ENCODE results near the gene CNDP2.

The CNDP2 gene

GRCh38 chr18:74540652-74541421 lies 44.7 kb downstream of the CNDP2 start:
- H3K4me3 ChIP-seq (ENCODE audit: low read length): no peak overlapping the region

DNA sequence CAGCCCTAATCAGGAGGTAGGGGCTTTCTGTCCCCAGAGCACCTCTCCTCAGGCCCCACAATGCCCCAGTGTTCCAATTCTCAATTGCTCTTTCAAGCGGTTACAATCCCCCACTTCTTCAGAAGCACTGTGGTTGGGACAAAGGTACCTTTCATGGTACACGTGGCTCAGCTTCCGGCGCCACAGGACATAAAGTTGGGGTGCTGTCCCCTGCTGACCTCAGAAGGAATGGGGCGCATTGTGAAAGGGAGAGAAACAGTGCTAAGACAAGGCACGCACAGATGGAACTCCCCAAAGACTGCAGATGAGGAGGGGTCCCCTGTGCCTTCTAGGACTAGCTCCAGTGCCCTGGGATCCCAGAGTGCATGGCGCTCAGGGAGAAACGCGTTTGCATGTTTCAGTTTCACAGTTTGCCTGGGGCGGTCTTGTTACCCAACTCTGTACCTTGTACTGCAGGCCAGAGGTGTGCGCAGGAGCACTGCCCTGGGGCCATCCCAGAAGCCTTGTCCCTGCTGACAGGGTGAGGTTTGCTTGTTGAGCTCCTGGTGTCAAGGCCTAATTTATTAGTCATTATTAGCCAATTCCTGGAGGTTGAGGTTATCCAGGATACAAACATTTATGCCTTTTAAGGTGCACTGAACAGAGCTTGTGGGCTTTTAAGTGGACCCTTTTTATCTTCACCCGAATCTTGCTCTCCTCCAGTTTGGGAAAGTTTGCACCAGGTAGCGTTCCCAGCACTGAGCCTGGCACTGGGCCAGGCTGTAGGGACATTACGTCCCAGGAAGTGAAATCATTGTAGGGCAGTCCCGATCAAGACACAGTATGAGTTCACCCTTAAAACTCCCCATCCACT lies 45.8 kb downstream of the CNDP2 start:
- TF ChIP-seq ZNF274 (IDR thresholded peaks at IDR 0.05; ENCODE audit: low read depth, low read length): no peak
- no peak overlapping the region for H3K4me3 ChIP-seq (ENCODE audit: low read length)

More at GRCh38 chr18:74540652-74541421, 44.7 kb downstream of the CNDP2 start:
- TF ChIP-seq ZNF274 (IDR thresholded peaks at IDR 0.05; ENCODE audit: low read depth, low read length): no peak

GRCh38 chr18:74544898-74545297 lies 48.7 kb downstream of the CNDP2 start:
- no peak overlapping the region for H3K4me3 ChIP-seq (ENCODE audit: low read length)
- TF ChIP-seq ZNF274 (IDR thresholded peaks at IDR 0.05; ENCODE audit: low read depth, low read length): no peak

- no peak overlapping the region for H3K4me3 ChIP-seq (ENCODE audit: low read length)
- TF ChIP-seq ZNF274 (IDR thresholded peaks at IDR 0.05; ENCODE audit: low read depth, low read length): no peak
Observed at GRCh38 chr18:74546007-74546406, 49.8 kb downstream of the CNDP2 start.

GRCh38 chr18:74546751-74547530 lies 50.8 kb downstream of the CNDP2 start:
- no peak for TF ChIP-seq ZNF274 (IDR thresholded peaks at IDR 0.05; ENCODE audit: low read depth, low read length)
- H3K4me3 ChIP-seq (ENCODE audit: low read length): no peak overlapping the region

DNA sequence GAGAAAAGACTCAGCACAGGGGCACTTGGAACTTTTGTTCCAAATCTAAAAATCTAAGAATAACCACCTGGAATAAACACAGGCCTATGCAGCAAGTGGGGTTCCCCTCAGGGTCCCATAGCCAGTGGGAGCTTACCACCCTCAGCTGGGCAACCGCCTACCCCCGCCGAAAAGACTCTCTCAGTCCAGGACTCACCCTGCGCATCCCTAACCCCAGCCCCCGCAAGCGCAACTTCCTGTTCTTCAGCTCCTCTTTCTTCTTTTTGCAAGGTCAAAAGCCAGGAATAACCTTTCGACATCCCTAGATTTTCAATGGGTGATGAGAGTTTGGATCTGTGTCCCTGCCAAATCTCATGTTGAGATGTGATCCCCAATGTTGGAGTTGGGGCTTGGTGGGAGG lies 51.7 kb downstream of the CNDP2 start:
- no peak overlapping the region for H3K4me3 ChIP-seq (ENCODE audit: low read length)
- TF ChIP-seq ZNF274 (IDR thresholded peaks at IDR 0.05; ENCODE audit: low read depth, low read length): no peak

GRCh38 chr18:74549591-74550104 lies 53.5 kb downstream of the CNDP2 start:
- no peak for TF ChIP-seq ZNF274 (IDR thresholded peaks at IDR 0.05; ENCODE audit: low read depth, low read length)
- no peak overlapping the region for H3K4me3 ChIP-seq (ENCODE audit: low read length)

- TF ChIP-seq ZNF274 (IDR thresholded peaks at IDR 0.05; ENCODE audit: low read depth, low read length): no peak
- no peak overlapping the region for H3K4me3 ChIP-seq (ENCODE audit: low read length)
Observed at GRCh38 chr18:74550886-74551285, 54.7 kb downstream of the CNDP2 start.

DNA sequence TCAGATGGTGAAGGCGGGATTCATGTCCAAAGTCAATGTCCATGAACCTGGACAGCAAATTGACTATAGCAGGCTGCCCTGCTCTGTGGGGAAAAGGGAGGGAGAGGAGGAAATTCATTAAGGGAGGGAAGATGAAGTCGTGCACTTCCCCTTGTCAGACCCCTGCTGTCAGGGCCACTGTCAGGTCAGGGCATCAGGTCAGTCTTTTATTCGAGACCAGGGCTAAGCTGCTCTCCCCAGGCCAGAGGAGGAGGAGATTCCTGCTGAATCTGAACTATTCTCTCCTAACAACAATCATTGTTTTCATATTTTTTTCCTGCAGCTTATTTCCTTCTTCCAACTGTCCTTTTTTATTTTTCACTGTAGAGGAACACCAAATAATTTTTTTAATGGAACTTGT lies 55.3 kb downstream of the CNDP2 start:
- H3K4me3 ChIP-seq (ENCODE audit: low read length): no peak overlapping the region
- TF ChIP-seq ZNF274 (IDR thresholded peaks at IDR 0.05; ENCODE audit: low read depth, low read length): no peak

GRCh38 chr18:74551936-74552555 lies 55.9 kb downstream of the CNDP2 start:
- TF ChIP-seq ZNF274 (IDR thresholded peaks at IDR 0.05; ENCODE audit: low read depth, low read length): no peak
- H3K4me3 ChIP-seq (ENCODE audit: low read length): no peak overlapping the region

DNA sequence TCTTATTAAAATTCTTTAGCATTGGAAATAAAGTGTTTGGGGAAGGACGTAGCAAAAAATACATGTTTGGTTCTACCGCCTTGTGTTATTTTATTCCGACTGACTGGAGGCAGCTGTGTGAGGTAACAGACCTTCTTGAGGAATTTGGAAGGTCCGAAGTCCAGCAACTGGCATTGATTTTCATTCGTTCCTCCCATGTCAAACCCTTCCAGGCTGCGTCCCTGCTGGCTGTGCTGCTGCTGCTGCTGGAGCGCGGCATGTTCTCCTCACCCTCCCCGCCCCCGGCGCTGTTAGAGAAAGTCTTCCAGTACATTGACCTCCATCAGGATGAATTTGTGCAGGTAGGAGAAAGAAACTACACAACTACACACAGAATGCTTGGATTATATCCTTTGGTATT lies 60.0 kb downstream of the CNDP2 start:
- no peak for TF ChIP-seq ZNF274 (IDR thresholded peaks at IDR 0.05; ENCODE audit: low read depth, low read length)
- H3K4me3 ChIP-seq (ENCODE audit: low read length): no peak overlapping the region

DNA sequence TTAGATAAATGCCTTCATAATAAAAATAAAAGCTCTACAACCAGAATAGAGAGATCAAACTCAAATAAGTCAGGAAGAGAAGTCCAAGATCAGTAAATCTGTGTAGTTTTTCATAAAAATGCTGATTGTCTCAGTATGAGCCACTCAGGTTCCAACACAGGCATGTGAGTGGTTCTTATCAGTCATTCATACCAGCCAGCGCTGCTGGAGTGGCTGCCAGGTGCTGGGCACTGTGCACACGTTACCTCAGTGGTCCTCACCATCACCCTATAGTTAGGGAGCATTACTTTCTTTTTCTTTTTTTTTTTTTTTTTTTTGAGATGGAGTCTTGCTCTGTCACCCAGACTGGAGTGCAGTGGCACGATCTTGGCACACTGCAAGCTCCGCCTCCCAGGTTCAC lies 61.9 kb downstream of the CNDP2 start:
- no peak overlapping the region for H3K4me3 ChIP-seq (ENCODE audit: low read length)
- TF ChIP-seq ZNF274 (IDR thresholded peaks at IDR 0.05; ENCODE audit: low read depth, low read length): no peak

GRCh38 chr18:74562131-74562730 lies 66.1 kb downstream of the CNDP2 start:
- no peak for TF ChIP-seq ZNF274 (IDR thresholded peaks at IDR 0.05; ENCODE audit: low read depth, low read length)
- H3K4me3 ChIP-seq (ENCODE audit: low read length): no peak overlapping the region

Data from GM08714 (cell line).